Caco-2 (cell line): ENCODE results near the gene SYF2. TPM values are rescaled to one million over a fixed set of nuclear protein-coding genes. Genes with fewer than 3 reads are reported as not detected.

Experiments
- BruUV-seq: library from RNA; stranded (reverse); fragments of 400-500 nt; replicated peaks from 2 replicates; lab custom pipeline; 2021; lab: Mats Ljungman, UMichigan
- CTCF ChIA-PET: fragments of 300-600 bp; sonication (Branson Sonifier 250); formaldehyde crosslinking; loops from one replicate; lab custom pipeline; 2022; ENCODE audit warnings: antibody characterized with exemption; lab: Charles Lee
- POLR2A ChIA-PET: fragments of 300-600 bp; sonication (Branson Sonifier 250); formaldehyde crosslinking; loops from one replicate; lab custom pipeline; 2022; ENCODE audit warnings: antibody characterized with exemption; lab: Charles Lee
- DNase-seq, 2 experiments: peaks; one replicate each; pipeline versions ENCODE4 v3.0.0 to v3.0.0-alpha.2; 2020 to 2022
- H3K27me3 ChIP-seq: replicated peaks from 2 replicates; pipeline ENCODE4 v1.6.0; 2011; ENCODE audit warnings: low read length; ENCODE audit not compliant: control insufficient read depth, insufficient read depth
- H3K36me3 ChIP-seq: 2 replicates; pipeline ENCODE4 v1.5.1; 2011; ENCODE audit warnings: low read length; ENCODE audit not compliant: control insufficient read depth, insufficient read depth
- H3K4me1 ChIP-seq: fragments of 250-450 bp; sonication (Bioruptor Pico); 2 replicates; pipeline ENCODE4 v1.5.1; 2020; ENCODE audit warnings: mild to moderate bottlenecking
- H3K4me3 ChIP-seq: 2 replicates; pipeline ENCODE4 v1.5.1; 2011; ENCODE audit warnings: low read depth, mild to moderate bottlenecking, control low read depth, low read length
- H3K9me3 ChIP-seq: fragments of 250-450 bp; sonication (Bioruptor Pico); 2 replicates; pipeline ENCODE4 v1.5.1; 2020; ENCODE audit warnings: mild to moderate bottlenecking, moderate library complexity
- H3K27ac Mint-ChIP-seq: one replicate; pipeline ENCODE4 v1.8.0; 2022; ENCODE audit warnings: mixed read lengths; ENCODE audit not compliant: unreplicated experiment
- H3K27me3 Mint-ChIP-seq: one replicate; pipeline ENCODE4 v1.8.0; 2022; ENCODE audit warnings: mixed read lengths; ENCODE audit not compliant: insufficient read depth, unreplicated experiment
- H3K36me3 Mint-ChIP-seq: one replicate; pipeline ENCODE4 v1.8.0; 2022; ENCODE audit warnings: mild to moderate bottlenecking, mixed read lengths; ENCODE audit not compliant: insufficient read depth, unreplicated experiment
- H3K4me1 Mint-ChIP-seq: one replicate; pipeline ENCODE4 v1.8.0; 2022; ENCODE audit warnings: low read depth, mixed read lengths; ENCODE audit not compliant: unreplicated experiment
- H3K4me3 Mint-ChIP-seq: one replicate; pipeline ENCODE4 v1.8.0; 2022; ENCODE audit warnings: mild to moderate bottlenecking, moderate library complexity, mixed read lengths; ENCODE audit not compliant: unreplicated experiment
- H3K9me3 Mint-ChIP-seq: one replicate; pipeline ENCODE4 v1.8.0; 2022; ENCODE audit warnings: mixed read lengths; ENCODE audit not compliant: unreplicated experiment
- intact Hi-C: fragments of 100-400 bp; cut with micrococcal nuclease; formaldehyde crosslinking; loops from one replicate; pipeline ENCODE4 v1.10.0; 2022; ENCODE audit not compliant: unreplicated experiment
- total RNA-seq: library from RNA; stranded (reverse); gene quantifications from 2 replicates; pipeline ENCODE4 v1.2.3, GENCODE V29; 2022
- TF ChIP-seq, protein P1 (sequence below), 2 experiments: fragments of 200-600 bp in 1 of 2; IDR thresholded peaks; 1 replicate in 1 of 2; 2 replicates in 1 of 2; pipeline versions ENCODE4 v1.5.1 to v1.8.0; 2011 to 2022; ENCODE audit warnings: antibody characterized with exemption in 1 of 2, control low read depth in 1 of 2, inconsistent platforms in 1 of 2, low read depth in 1 of 2, low read length in 1 of 2, mild to moderate bottlenecking in 1 of 2, moderate library complexity in 1 of 2; ENCODE audit not compliant: insufficient read depth in 1 of 2, severe bottlenecking in 1 of 2, unreplicated experiment in 1 of 2

SYF2 gene
- total RNA-seq, 1 experiment from 2014 or later = 32.3 TPM

DNA sequence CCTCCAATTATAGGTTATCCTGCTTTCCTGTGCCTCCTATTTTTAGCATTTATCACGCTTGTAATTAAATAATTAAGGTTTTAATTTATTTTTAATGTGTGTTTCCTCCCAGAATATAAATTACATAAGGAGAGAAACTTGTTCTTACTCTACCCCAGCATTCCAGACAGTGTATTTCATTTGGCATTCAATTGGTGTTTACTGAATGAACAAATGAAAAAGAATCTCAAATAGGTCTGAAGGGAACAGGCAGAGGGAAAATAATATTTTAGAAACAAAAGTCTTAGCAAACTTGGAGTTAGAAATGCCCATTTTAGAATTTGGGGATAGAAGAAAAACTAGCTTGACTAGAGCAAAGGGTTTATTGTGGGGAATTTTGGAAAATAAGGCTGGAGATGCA is 24.9 kb upstream of the SYF2 start:
- Histone ChIP-seq H3K9me3 (no peaks in the 10 kb centered on the region), H3K4me3 (no peak overlapping the region), H3K27me3 (no peaks in the 10 kb centered on the region), H3K36me3 (no peaks in the 10 kb centered on the region), H3K4me1 (peaks cover 4% of the 10 kb centered on the region; the same call in 1 of the 2 replicates)
- BruUV-seq = no TSS peak
- ChIA-PET POLR2A (no interaction called here), CTCF (interaction anchor here (0.6 kb wide), 1 partner anchor 140 kb away, joined by 3 read pairs; no protein-coding TSS in a partner anchor)
- no peak overlapping the region for H3K4me3 Mint-ChIP-seq
- intact Hi-C loops = no loop called here
- no peak overlapping the region for H3K27ac Mint-ChIP-seq
- H3K36me3 Mint-ChIP-seq = no peaks in the 10 kb centered on the region
- no peaks in the 10 kb centered on the region for H3K4me1 Mint-ChIP-seq
- no peak for DNase-seq
- TF ChIP-seq, protein P1, sequence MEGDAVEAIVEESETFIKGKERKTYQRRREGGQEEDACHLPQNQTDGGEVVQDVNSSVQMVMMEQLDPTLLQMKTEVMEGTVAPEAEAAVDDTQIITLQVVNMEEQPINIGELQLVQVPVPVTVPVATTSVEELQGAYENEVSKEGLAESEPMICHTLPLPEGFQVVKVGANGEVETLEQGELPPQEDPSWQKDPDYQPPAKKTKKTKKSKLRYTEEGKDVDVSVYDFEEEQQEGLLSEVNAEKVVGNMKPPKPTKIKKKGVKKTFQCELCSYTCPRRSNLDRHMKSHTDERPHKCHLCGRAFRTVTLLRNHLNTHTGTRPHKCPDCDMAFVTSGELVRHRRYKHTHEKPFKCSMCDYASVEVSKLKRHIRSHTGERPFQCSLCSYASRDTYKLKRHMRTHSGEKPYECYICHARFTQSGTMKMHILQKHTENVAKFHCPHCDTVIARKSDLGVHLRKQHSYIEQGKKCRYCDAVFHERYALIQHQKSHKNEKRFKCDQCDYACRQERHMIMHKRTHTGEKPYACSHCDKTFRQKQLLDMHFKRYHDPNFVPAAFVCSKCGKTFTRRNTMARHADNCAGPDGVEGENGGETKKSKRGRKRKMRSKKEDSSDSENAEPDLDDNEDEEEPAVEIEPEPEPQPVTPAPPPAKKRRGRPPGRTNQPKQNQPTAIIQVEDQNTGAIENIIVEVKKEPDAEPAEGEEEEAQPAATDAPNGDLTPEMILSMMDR (IDR thresholded peaks at IDR 0.05; ENCODE audit: insufficient read depth in 1 of 2, low read depth in 1 of 2, low read length in 1 of 2, severe bottlenecking in 1 of 2, unreplicated experiment in 1 of 2) = no peak
- H3K9me3 Mint-ChIP-seq = no peaks in the 10 kb centered on the region
- H3K27me3 Mint-ChIP-seq = no peaks in the 10 kb centered on the region

DNA sequence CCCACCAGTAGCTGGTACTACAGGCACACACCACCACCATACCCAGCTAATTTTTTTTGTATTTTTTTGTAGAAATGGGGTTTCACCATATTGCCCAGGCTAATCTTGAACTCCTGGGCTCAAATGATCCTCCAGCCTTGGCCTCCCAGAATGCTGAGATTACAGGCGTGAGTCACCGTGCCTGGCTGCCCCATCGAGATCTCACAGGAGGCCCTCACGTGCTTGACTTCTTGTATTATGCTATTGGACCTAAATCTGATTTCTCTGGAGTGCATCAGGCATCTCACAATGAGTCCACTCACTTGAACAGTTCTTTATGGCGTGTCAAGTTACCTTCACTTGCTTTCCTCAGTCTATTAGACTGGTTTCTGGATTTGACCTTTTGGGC is 24.3 kb upstream of the SYF2 start:
- Mint-ChIP-seq H3K36me3 (no peaks in the 10 kb centered on the region), H3K9me3 (no peaks in the 10 kb centered on the region), H3K4me1 (no peaks in the 10 kb centered on the region), H3K27ac (no peak overlapping the region), H3K4me3 (no peak overlapping the region), H3K27me3 (no peaks in the 10 kb centered on the region)
- no peak overlapping the region for H3K4me3 ChIP-seq
- no peaks in the 10 kb centered on the region for H3K9me3 ChIP-seq
- peaks cover 4% of the 10 kb centered on the region; the same call in 1 of the 2 replicates for H3K4me1 ChIP-seq
- TF ChIP-seq, protein P1 (IDR thresholded peaks at IDR 0.05; ENCODE audit: insufficient read depth in 1 of 2, low read depth in 1 of 2, low read length in 1 of 2, severe bottlenecking in 1 of 2, unreplicated experiment in 1 of 2) = no peak
- intact Hi-C loops = no loop called here
- POLR2A ChIA-PET = no interaction called here
- H3K27me3 ChIP-seq = no peaks in the 10 kb centered on the region
- DNase-seq = no peak
- CTCF ChIA-PET = no interaction called here
- H3K36me3 ChIP-seq = no peaks in the 10 kb centered on the region
- BruUV-seq = no TSS peak

DNA sequence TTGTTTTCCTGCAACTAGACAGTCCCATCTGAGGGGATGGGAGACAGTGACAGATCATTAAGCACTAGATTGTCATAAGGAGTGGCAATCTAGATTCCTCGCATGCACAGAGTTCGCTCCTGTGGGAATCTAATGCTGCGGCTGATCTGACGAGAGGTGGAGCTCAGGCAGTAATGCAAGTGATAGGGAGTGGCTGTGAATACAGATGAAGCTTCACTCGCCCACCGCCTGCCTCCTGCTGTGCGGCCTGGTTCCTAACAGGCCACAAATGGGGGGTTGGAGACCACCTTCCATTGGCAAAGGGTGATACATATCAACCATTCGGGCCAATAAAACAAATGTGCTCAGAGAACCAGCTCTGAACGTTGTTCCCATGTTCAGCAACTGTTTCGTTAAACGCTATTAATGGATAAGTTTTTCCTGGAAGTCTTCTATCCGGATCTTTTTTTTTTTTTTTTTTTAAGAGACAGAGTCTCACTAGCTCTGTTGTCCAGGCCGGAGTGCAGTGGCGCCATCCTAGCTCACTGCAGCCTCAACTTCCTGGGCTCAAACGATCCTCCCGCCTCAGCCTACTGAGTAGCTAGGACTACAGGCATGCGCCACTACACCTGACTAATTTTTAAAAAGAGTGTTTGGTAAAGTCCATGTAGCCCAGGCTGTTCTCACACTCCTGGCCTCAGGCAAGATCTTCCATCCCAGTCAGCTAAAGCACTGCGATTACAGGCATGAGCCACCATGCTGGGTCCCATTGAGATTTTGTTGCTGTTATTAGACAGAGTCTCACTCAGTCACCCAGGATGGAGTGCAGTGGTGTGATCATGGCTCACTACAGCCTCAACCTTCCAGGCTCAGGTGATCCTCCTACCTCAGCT is 23.6 kb upstream of the SYF2 start:
- Mint-ChIP-seq H3K27me3 (no peaks in the 10 kb centered on the region), H3K27ac (no peak overlapping the region), H3K36me3 (no peaks in the 10 kb centered on the region), H3K9me3 (no peaks in the 10 kb centered on the region), H3K4me3 (no peak overlapping the region), H3K4me1 (no peaks in the 10 kb centered on the region)
- H3K36me3 ChIP-seq = no peaks in the 10 kb centered on the region
- DNase-seq = no peak
- H3K4me1 ChIP-seq = peaks cover 4% of the 10 kb centered on the region; the same call in 1 of the 2 replicates
- ChIA-PET CTCF (interaction anchor here (0.7 kb wide), 1 partner anchor 544 kb away, joined by 4 read pairs; no protein-coding TSS in a partner anchor), POLR2A (interaction anchor here (0.7 kb wide), 1 partner anchor 9 kb away, joined by 3 read pairs; the partner anchor contains the start of gene RSRP1)
- H3K9me3 ChIP-seq = no peaks in the 10 kb centered on the region
- H3K27me3 ChIP-seq = no peaks in the 10 kb centered on the region
- intact Hi-C loops = no loop called here
- TF ChIP-seq, protein P1 (IDR thresholded peaks at IDR 0.05; ENCODE audit: insufficient read depth in 1 of 2, low read depth in 1 of 2, low read length in 1 of 2, severe bottlenecking in 1 of 2, unreplicated experiment in 1 of 2) = no peak
- no TSS peak for BruUV-seq
- no peak overlapping the region for H3K4me3 ChIP-seq
